Measurements from ENCODE around the gene CBLC. TPM values are rescaled to one million over a fixed set of nuclear protein-coding genes. Genes with fewer than 3 reads are reported as not detected.
A peak's percentile ranks its signal among the peaks of the same experiment; 100 is the strongest.
"Not testable (repeated sequence)": the region's sequence is repeated elsewhere in the genome, so short reads cannot be mapped to it uniquely, and the experiment has no call there.

The CBLC gene
- total and polyA plus RNA-seq, 9 donors, result 0.11 to 2.6 (median 1.1) TPM; not detected in 5

GRCh38 chr19:44818466-44819031 lies 40.9 kb downstream of the CBLC start:
- DNase-seq, result no peak
- peaks cover 46% of the 10 kb centered on the region for H3K36me3 ChIP-seq (ENCODE audit: control insufficient read depth, insufficient read depth, low read length)
- peaks cover 74% of the 10 kb centered on the region for H3K4me1 ChIP-seq (ENCODE audit: control insufficient read depth, insufficient read depth, low read length)
- 72% methylated on average over 3 of the region's 20 CpGs for WGBS (ENCODE audit: insufficient coverage)
- H3K27me3 ChIP-seq (ENCODE audit: control insufficient read depth, insufficient read depth, low read length), result no peaks in the 10 kb centered on the region
- H3K27ac ChIP-seq (ENCODE audit: low read length), result no peak overlapping the region
- no peaks in the 10 kb centered on the region for H3K9me3 ChIP-seq (replicated peaks; ENCODE audit: control insufficient read depth, low read depth, low read length)
- no peak overlapping the region for H3K4me3 ChIP-seq (ENCODE audit: low read length)

- DNase-seq, result no peak
- no peak overlapping the region for H3K4me3 ChIP-seq (ENCODE audit: low read length)
- H3K4me1 ChIP-seq (ENCODE audit: control insufficient read depth, insufficient read depth, low read length), result peaks cover 73% of the 10 kb centered on the region
- no peaks in the 10 kb centered on the region for H3K27me3 ChIP-seq (ENCODE audit: control insufficient read depth, insufficient read depth, low read length)
- WGBS (ENCODE audit: insufficient coverage), result 87% methylated on average over 27 of the region's 28 CpGs
- no peak overlapping the region for H3K27ac ChIP-seq (ENCODE audit: low read length)
- no peaks in the 10 kb centered on the region for H3K9me3 ChIP-seq (replicated peaks; ENCODE audit: control insufficient read depth, low read depth, low read length)
- H3K36me3 ChIP-seq (ENCODE audit: control insufficient read depth, insufficient read depth, low read length), result peaks cover 39% of the 10 kb centered on the region
Measured at GRCh38 chr19:44819246-44819832, 41.6 kb downstream of the CBLC start.

GRCh38 chr19:44820648-44821609 lies 43.2 kb downstream of the CBLC start:
- WGBS (ENCODE audit: insufficient coverage), result 65% methylated on average over 13 of the region's 35 CpGs
- DNase-seq, result peak; percentile 85
- Histone ChIP-seq H3K4me3 (ENCODE audit: low read length) (peak overlapping the region; percentile 17), H3K36me3 (ENCODE audit: control insufficient read depth, insufficient read depth, low read length) (peaks cover 24% of the 10 kb centered on the region), H3K9me3 (replicated peaks; ENCODE audit: control insufficient read depth, low read depth, low read length) (no peaks in the 10 kb centered on the region), H3K27ac (ENCODE audit: low read length) (peak overlapping the region; percentile 87), H3K4me1 (ENCODE audit: control insufficient read depth, insufficient read depth, low read length) (peaks cover 58% of the 10 kb centered on the region), H3K27me3 (ENCODE audit: control insufficient read depth, insufficient read depth, low read length) (no peaks in the 10 kb centered on the region)

- peak overlapping the region; percentile 80 for H3K27ac ChIP-seq (ENCODE audit: low read length)
- no peak for DNase-seq
- WGBS (ENCODE audit: insufficient coverage), result 67% methylated on average over 11 of the region's 11 CpGs
- H3K4me3 ChIP-seq (ENCODE audit: low read length), result no peak overlapping the region
- H3K9me3 ChIP-seq (replicated peaks; ENCODE audit: control insufficient read depth, low read depth, low read length), result no peaks in the 10 kb centered on the region
- H3K27me3 ChIP-seq (ENCODE audit: control insufficient read depth, insufficient read depth, low read length), result no peaks in the 10 kb centered on the region
- peaks cover 48% of the 10 kb centered on the region for H3K4me1 ChIP-seq (ENCODE audit: control insufficient read depth, insufficient read depth, low read length)
- peaks cover 22% of the 10 kb centered on the region for H3K36me3 ChIP-seq (ENCODE audit: control insufficient read depth, insufficient read depth, low read length)
Measured at GRCh38 chr19:44822177-44822576, 44.5 kb downstream of the CBLC start.

GRCh38 chr19:44822670-44823372 lies 45.1 kb downstream of the CBLC start:
- H3K9me3 ChIP-seq (replicated peaks; ENCODE audit: control insufficient read depth, low read depth, low read length), result no peaks in the 10 kb centered on the region
- no peaks in the 10 kb centered on the region for H3K27me3 ChIP-seq (ENCODE audit: control insufficient read depth, insufficient read depth, low read length)
- no peak for DNase-seq
- peaks cover 42% of the 10 kb centered on the region for H3K4me1 ChIP-seq (ENCODE audit: control insufficient read depth, insufficient read depth, low read length)
- peaks cover 18% of the 10 kb centered on the region for H3K36me3 ChIP-seq (ENCODE audit: control insufficient read depth, insufficient read depth, low read length)
- WGBS (ENCODE audit: insufficient coverage), result 73% methylated on average over 3 of the region's 10 CpGs
- peak overlapping the region; percentile 80 for H3K27ac ChIP-seq (ENCODE audit: low read length)
- no peak overlapping the region for H3K4me3 ChIP-seq (ENCODE audit: low read length)

GRCh38 chr19:44823373-44823698 lies 45.6 kb downstream of the CBLC start:
- Histone ChIP-seq H3K9me3 (replicated peaks; ENCODE audit: control insufficient read depth, low read depth, low read length) (no peaks in the 10 kb centered on the region), H3K27ac (ENCODE audit: low read length) (peak overlapping the region; percentile 47), H3K4me3 (ENCODE audit: low read length) (no peak overlapping the region), H3K4me1 (ENCODE audit: control insufficient read depth, insufficient read depth, low read length) (peaks cover 40% of the 10 kb centered on the region), H3K36me3 (ENCODE audit: control insufficient read depth, insufficient read depth, low read length) (peaks cover 15% of the 10 kb centered on the region), H3K27me3 (ENCODE audit: control insufficient read depth, insufficient read depth, low read length) (no peaks in the 10 kb centered on the region)
- no peak for DNase-seq
- 50% methylated on average over 1 of the region's 4 CpGs for WGBS (ENCODE audit: insufficient coverage)

- Histone ChIP-seq H3K27me3 (ENCODE audit: control insufficient read depth, insufficient read depth, low read length) (no peaks in the 10 kb centered on the region), H3K4me1 (ENCODE audit: control insufficient read depth, insufficient read depth, low read length) (peaks cover 29% of the 10 kb centered on the region), H3K36me3 (ENCODE audit: control insufficient read depth, insufficient read depth, low read length) (peaks cover 2% of the 10 kb centered on the region), H3K27ac (ENCODE audit: low read length) (no peak overlapping the region), H3K4me3 (ENCODE audit: low read length) (no peak overlapping the region), H3K9me3 (replicated peaks; ENCODE audit: control insufficient read depth, low read depth, low read length) (no peaks in the 10 kb centered on the region)
- DNase-seq, result peak; percentile 46
- WGBS (ENCODE audit: insufficient coverage), result 80% methylated on average over 4 of the region's 4 CpGs
Measured at GRCh38 chr19:44824761-44825160, 47.1 kb downstream of the CBLC start.

- not testable (repeated sequence) for DNase-seq; H3K27me3 ChIP-seq (ENCODE audit: control insufficient read depth, insufficient read depth, low read length); H3K36me3 ChIP-seq (ENCODE audit: control insufficient read depth, insufficient read depth, low read length); H3K27ac ChIP-seq (ENCODE audit: low read length); H3K9me3 ChIP-seq (replicated peaks; ENCODE audit: control insufficient read depth, low read depth, low read length); H3K4me1 ChIP-seq (ENCODE audit: control insufficient read depth, insufficient read depth, low read length); H3K4me3 ChIP-seq (ENCODE audit: low read length)
- 73% methylated on average over 3 of the region's 6 CpGs for WGBS (ENCODE audit: insufficient coverage)
Measured at GRCh38 chr19:44832875-44833274, 55.2 kb downstream of the CBLC start.

- DNase-seq; H3K36me3 ChIP-seq (ENCODE audit: control insufficient read depth, insufficient read depth, low read length): not testable (repeated sequence)
Measured at GRCh38 chr19:44834399-44834798, 56.7 kb downstream of the CBLC start.

GRCh38 chr19:44839276-44839675 lies 61.6 kb downstream of the CBLC start:
- WGBS (ENCODE audit: insufficient coverage), result 71% methylated on average over 2 of the region's 2 CpGs
- Histone ChIP-seq H3K27ac (ENCODE audit: low read length) (no peak overlapping the region), H3K27me3 (ENCODE audit: control insufficient read depth, insufficient read depth, low read length) (no peaks in the 10 kb centered on the region), H3K4me1 (ENCODE audit: control insufficient read depth, insufficient read depth, low read length) (peaks cover 1% of the 10 kb centered on the region), H3K9me3 (replicated peaks; ENCODE audit: control insufficient read depth, low read depth, low read length) (no peaks in the 10 kb centered on the region), H3K4me3 (ENCODE audit: low read length) (no peak overlapping the region), H3K36me3 (ENCODE audit: control insufficient read depth, insufficient read depth, low read length) (no peaks in the 10 kb centered on the region)
- no peak for DNase-seq

More at GRCh38 chr19:44834399-44834798, 56.7 kb downstream of the CBLC start:
- H3K4me1 ChIP-seq (ENCODE audit: control insufficient read depth, insufficient read depth, low read length); H3K27me3 ChIP-seq (ENCODE audit: control insufficient read depth, insufficient read depth, low read length); H3K4me3 ChIP-seq (ENCODE audit: low read length); H3K9me3 ChIP-seq (replicated peaks; ENCODE audit: control insufficient read depth, low read depth, low read length); H3K27ac ChIP-seq (ENCODE audit: low read length): not testable (repeated sequence)
- WGBS (ENCODE audit: insufficient coverage), result 90% methylated on average over 2 of the region's 8 CpGs
